ENCODE measurements around the gene ZNF10.
A peak's percentile ranks its signal among the peaks of the same experiment; 100 is the strongest.

The ZNF10 gene

DNA sequence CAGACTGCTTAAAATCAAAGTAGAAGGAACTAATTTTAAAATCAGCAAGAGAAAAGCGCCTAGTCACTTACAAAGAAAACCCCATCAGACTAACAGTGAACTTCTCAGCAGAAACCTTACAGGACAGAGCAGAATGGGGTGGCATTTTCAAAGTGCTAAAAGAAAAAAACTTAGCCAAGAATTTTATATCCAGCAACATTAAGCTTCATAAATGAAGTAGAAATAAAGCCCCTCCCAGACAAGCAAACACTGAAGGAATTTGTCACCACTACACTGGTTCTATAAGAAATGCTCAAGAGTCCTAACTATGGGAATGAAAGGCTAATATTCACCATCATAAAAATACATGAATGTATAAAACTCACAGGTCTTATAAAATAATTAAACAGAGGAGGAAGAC lies 44.5 kb downstream of the ZNF10 start:
- no CpG with 5 or more reads among the region's 1 CpG for WGBS (ENCODE audit: extremely low coverage, insufficient coverage, insufficient read length)
- Histone ChIP-seq H3K4me3 (ENCODE audit: low read depth, low read length) (no peak overlapping the region), H3K4me1 (ENCODE audit: control insufficient read depth in 1 of 2, insufficient read depth in 2 of 2, low read length in 2 of 2) (no peaks in the 10 kb centered on the region)

DNA sequence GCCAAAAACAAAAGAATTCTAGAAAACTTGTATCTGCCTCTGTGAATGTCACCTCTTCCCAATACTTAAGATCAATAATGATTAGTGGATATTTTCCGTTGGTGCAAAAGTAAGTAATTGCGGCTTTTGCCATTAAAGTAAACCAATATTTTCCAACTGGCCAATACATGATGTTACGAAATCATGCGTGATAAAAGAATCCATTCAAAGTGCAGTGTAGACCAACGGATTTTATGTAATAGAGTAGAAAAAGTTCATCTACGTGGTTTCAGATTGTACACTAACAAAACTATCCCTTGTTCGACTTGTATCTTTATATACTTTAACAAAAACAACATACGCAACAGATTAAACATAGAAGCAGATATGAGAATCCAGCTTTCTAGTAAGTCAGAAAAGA lies 50.2 kb downstream of the ZNF10 start:
- Histone ChIP-seq H2AFZ (ENCODE audit: insufficient read depth, low read length, poor library complexity) (no peak overlapping the region), H3K79me2 (ENCODE audit: control insufficient read depth, insufficient read depth, low read length, poor library complexity) (peaks cover 5% of the 10 kb centered on the region), H3K18ac (ENCODE audit: low read length) (no peak overlapping the region), H3K27ac (ENCODE audit: low read depth, low read length) (no peak overlapping the region), H4K8ac (ENCODE audit: low read depth, low read length) (no peak overlapping the region), H4K91ac (ENCODE audit: low read depth, low read length) (no peak overlapping the region), H3K23ac (ENCODE audit: low read length) (no peak overlapping the region), H2AK5ac (ENCODE audit: low read length) (no peak overlapping the region), H3K36me3 (ENCODE audit: control insufficient read depth in 1 of 2, insufficient read depth in 2 of 2, low read length in 2 of 2) (peaks cover 17 to 20% of the 10 kb centered on the region in 2 experiments), H3K4me1 (ENCODE audit: control insufficient read depth in 1 of 2, insufficient read depth in 2 of 2, low read length in 2 of 2) (peaks cover 0 to 3% of the 10 kb centered on the region in 2 experiments), H3K14ac (ENCODE audit: low read length) (no peak overlapping the region), H2BK5ac (ENCODE audit: low read depth, low read length, poor library complexity) (no peak overlapping the region), H3K4me2 (ENCODE audit: low read length) (no peak overlapping the region), H3K79me1 (ENCODE audit: low read length) (no peaks in the 10 kb centered on the region), H3K27me3 (ENCODE audit: insufficient read depth, low read length) (no peaks in the 10 kb centered on the region), H2BK120ac (ENCODE audit: insufficient read depth, low read length, poor library complexity) (no peak overlapping the region), H3K4me3 (ENCODE audit: low read depth, low read length) (no peak overlapping the region), H2BK12ac (ENCODE audit: low read length) (no peak overlapping the region), H4K12ac (ENCODE audit: low read depth, low read length) (no peak overlapping the region), H3K9me3 (ENCODE audit: insufficient read depth, low read depth, low read length) (peaks cover 17% of the 10 kb centered on the region), H3K4ac (ENCODE audit: low read depth, low read length) (no peak overlapping the region), H3K9ac (ENCODE audit: low read length) (no peak overlapping the region)
- DNase-seq: no peak
- no CpG with 5 or more reads among the region's 8 CpGs for WGBS (ENCODE audit: extremely low coverage, insufficient coverage, insufficient read length)

More for the DNA sequence above, 44.5 kb downstream of the ZNF10 start:
- DNase-seq: no peak
- Histone ChIP-seq H3K4me2 (ENCODE audit: low read length) (no peak overlapping the region), H2BK12ac (ENCODE audit: low read length) (no peak overlapping the region), H2BK5ac (ENCODE audit: low read depth, low read length, poor library complexity) (no peak overlapping the region), H3K27me3 (ENCODE audit: insufficient read depth, low read length) (no peaks in the 10 kb centered on the region), H4K12ac (ENCODE audit: low read depth, low read length) (no peak overlapping the region), H3K36me3 (ENCODE audit: control insufficient read depth in 1 of 2, insufficient read depth in 2 of 2, low read length in 2 of 2) (no peaks in the 10 kb centered on the region), H2AFZ (ENCODE audit: insufficient read depth, low read length, poor library complexity) (no peak overlapping the region), H2AK5ac (ENCODE audit: low read length) (no peak overlapping the region), H2BK120ac (ENCODE audit: insufficient read depth, low read length, poor library complexity) (no peak overlapping the region), H4K8ac (ENCODE audit: low read depth, low read length) (no peak overlapping the region), H4K91ac (ENCODE audit: low read depth, low read length) (no peak overlapping the region), H3K9ac (ENCODE audit: low read length) (no peak overlapping the region), H3K4ac (ENCODE audit: low read depth, low read length) (no peak overlapping the region), H3K18ac (ENCODE audit: low read length) (no peak overlapping the region), H3K79me2 (ENCODE audit: control insufficient read depth, insufficient read depth, low read length, poor library complexity) (no peaks in the 10 kb centered on the region), H3K27ac (ENCODE audit: low read depth, low read length) (no peak overlapping the region), H3K14ac (ENCODE audit: low read length) (no peak overlapping the region), H3K23ac (ENCODE audit: low read length) (no peak overlapping the region), H3K79me1 (ENCODE audit: low read length) (no peaks in the 10 kb centered on the region), H3K9me3 (ENCODE audit: insufficient read depth, low read depth, low read length) (peaks cover 24% of the 10 kb centered on the region)

DNA sequence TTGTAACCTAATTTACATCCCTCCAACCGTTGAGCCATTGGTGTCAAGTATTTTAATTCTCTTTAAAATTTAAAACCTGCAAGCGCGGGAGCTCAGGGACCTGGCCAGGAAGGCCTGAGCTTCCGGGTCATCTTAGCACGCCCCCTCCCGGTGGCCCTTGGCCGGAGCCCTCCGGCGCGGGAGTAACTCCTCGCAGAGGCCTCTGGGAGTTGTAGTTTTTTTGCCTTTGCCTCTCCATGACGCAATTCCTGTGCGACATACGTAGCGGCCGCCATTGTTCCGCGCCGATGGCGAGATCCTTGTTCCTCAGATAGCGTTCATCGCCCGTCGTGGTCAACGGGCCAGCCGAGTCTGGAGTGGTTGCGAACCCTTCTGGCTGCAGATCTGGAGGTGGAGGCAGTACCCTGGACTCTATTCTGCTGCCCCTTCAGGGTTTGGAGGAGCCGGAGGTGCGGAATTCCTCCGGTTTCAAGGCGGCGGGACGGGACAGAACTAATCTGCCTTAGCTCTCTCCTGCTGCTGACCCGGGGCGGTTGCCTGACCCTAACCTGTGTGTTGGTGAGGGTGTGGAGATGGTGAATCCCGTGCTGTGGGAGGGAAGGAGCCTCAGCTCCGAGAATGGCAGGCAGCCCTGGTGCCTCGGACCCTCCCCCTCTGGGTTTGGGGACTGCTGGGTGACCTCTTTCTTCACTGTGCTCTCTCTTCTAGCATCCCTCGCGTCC lies 51.0 kb downstream of the ZNF10 start, which contains the start of gene ZNF268:
Gene ZNF268, plus strand, starts transcription at position 258 of the 722 bp plus-strand sequence. CDS start 503 bp downstream, outside the sequence.
- peak within 1 kb of the TSS; percentile 63 for H3K14ac ChIP-seq (ENCODE audit: low read length)
- peak within 1 kb of the TSS; percentile 90 for H4K8ac ChIP-seq (ENCODE audit: low read depth, low read length)
- H3K9ac ChIP-seq (ENCODE audit: low read length): peak within 1 kb of the TSS; percentile 80
- H3K18ac ChIP-seq (ENCODE audit: low read length): peak within 1 kb of the TSS; percentile 46
- no peaks in the 10 kb centered on the region for H3K27me3 ChIP-seq (ENCODE audit: insufficient read depth, low read length)
- peak within 1 kb of the TSS; percentile 38 for H2AK5ac ChIP-seq (ENCODE audit: low read length)
- peak; percentile 93 to 99 for DNase-seq
- peak within 1 kb of the TSS; percentile 14 for H2BK120ac ChIP-seq (ENCODE audit: insufficient read depth, low read length, poor library complexity)
- H3K4me3 ChIP-seq (ENCODE audit: low read depth, low read length): peak within 1 kb of the TSS; percentile 94
- H3K27ac ChIP-seq (ENCODE audit: low read depth, low read length): no peak within 1 kb of the TSS
- H3K79me1 ChIP-seq (ENCODE audit: low read length): no peaks in the 10 kb centered on the region
- H3K4me1 ChIP-seq (ENCODE audit: control insufficient read depth in 1 of 2, insufficient read depth in 2 of 2, low read length in 2 of 2): peaks cover 0 to 3% of the 10 kb centered on the region in 2 experiments
- H4K12ac ChIP-seq (ENCODE audit: low read depth, low read length): peak within 1 kb of the TSS; percentile 88
- peaks cover 19 to 24% of the 10 kb centered on the region in 2 experiments for H3K36me3 ChIP-seq (ENCODE audit: control insufficient read depth in 1 of 2, insufficient read depth in 2 of 2, low read length in 2 of 2)
- H3K9me3 ChIP-seq (ENCODE audit: insufficient read depth, low read depth, low read length): peaks cover 19% of the 10 kb centered on the region
- H2BK12ac ChIP-seq (ENCODE audit: low read length): no peak within 1 kb of the TSS
- peaks cover 5% of the 10 kb centered on the region for H3K79me2 ChIP-seq (ENCODE audit: control insufficient read depth, insufficient read depth, low read length, poor library complexity)
- no CpG with 5 or more reads among the region's 40 CpGs for WGBS (ENCODE audit: extremely low coverage, insufficient coverage, insufficient read length)
- H3K4me2 ChIP-seq (ENCODE audit: low read length): peak within 1 kb of the TSS; percentile 99
- no peak within 1 kb of the TSS for H3K23ac ChIP-seq (ENCODE audit: low read length)
- peak within 1 kb of the TSS; percentile 57 for H4K91ac ChIP-seq (ENCODE audit: low read depth, low read length)
- H3K4ac ChIP-seq (ENCODE audit: low read depth, low read length): peak within 1 kb of the TSS; percentile 11
- H2BK5ac ChIP-seq (ENCODE audit: low read depth, low read length, poor library complexity): no peak within 1 kb of the TSS
- peak within 1 kb of the TSS; percentile 75 for H2AFZ ChIP-seq (ENCODE audit: insufficient read depth, low read length, poor library complexity)

GRCh38 chr12:133190176-133190575 lies 59.7 kb downstream of the ZNF10 start:
- Histone ChIP-seq H4K12ac (ENCODE audit: low read depth, low read length) (no peak overlapping the region), H3K4ac (ENCODE audit: low read depth, low read length) (no peak overlapping the region), H3K23ac (ENCODE audit: low read length) (no peak overlapping the region), H3K4me3 (ENCODE audit: low read depth, low read length) (no peak overlapping the region), H4K91ac (ENCODE audit: low read depth, low read length) (no peak overlapping the region), H3K9ac (ENCODE audit: low read length) (no peak overlapping the region), H3K27me3 (ENCODE audit: insufficient read depth, low read length) (no peaks in the 10 kb centered on the region), H3K36me3 (ENCODE audit: control insufficient read depth in 1 of 2, insufficient read depth in 2 of 2, low read length in 2 of 2) (peaks cover 44 to 66% of the 10 kb centered on the region in 2 experiments), H3K9me3 (ENCODE audit: insufficient read depth, low read depth, low read length) (peaks cover 28% of the 10 kb centered on the region), H2BK5ac (ENCODE audit: low read depth, low read length, poor library complexity) (no peak overlapping the region), H4K8ac (ENCODE audit: low read depth, low read length) (no peak overlapping the region), H3K14ac (ENCODE audit: low read length) (no peak overlapping the region), H3K18ac (ENCODE audit: low read length) (no peak overlapping the region), H3K4me1 (ENCODE audit: control insufficient read depth in 1 of 2, insufficient read depth in 2 of 2, low read length in 2 of 2) (no peaks in the 10 kb centered on the region), H3K4me2 (ENCODE audit: low read length) (no peak overlapping the region), H2AK5ac (ENCODE audit: low read length) (no peak overlapping the region), H3K79me1 (ENCODE audit: low read length) (no peaks in the 10 kb centered on the region), H2AFZ (ENCODE audit: insufficient read depth, low read length, poor library complexity) (no peak overlapping the region), H2BK12ac (ENCODE audit: low read length) (no peak overlapping the region), H2BK120ac (ENCODE audit: insufficient read depth, low read length, poor library complexity) (no peak overlapping the region), H3K27ac (ENCODE audit: low read depth, low read length) (no peak overlapping the region), H3K79me2 (ENCODE audit: control insufficient read depth, insufficient read depth, low read length, poor library complexity) (no peaks in the 10 kb centered on the region)
- DNase-seq: peak in 1 of 2 donors; percentile 2
- no CpG with 5 or more reads among the region's 2 CpGs for WGBS (ENCODE audit: extremely low coverage, insufficient coverage, insufficient read length)

Measured in trophoblast cell (in vitro differentiated cells and primary cell).